ENCODE data around the gene SLC8A3. TPM values are rescaled to one million over a fixed set of nuclear protein-coding genes. Genes with fewer than 3 reads are reported as not detected.

The SLC8A3 gene
- total RNA-seq, 1 experiment from 2014 or later, result not detected

- BruUV-seq (replicated peaks), result no TSS peak
- no peak for ATAC-seq
- H3K36me3 ChIP-seq (ENCODE audit: control insufficient read depth in 1 of 2, insufficient read depth in 2 of 2, low read length in 2 of 2), result no peaks in the 10 kb centered on the region
- no peaks in the 10 kb centered on the region for H4K20me1 ChIP-seq (ENCODE audit: insufficient read depth)
- no peak overlapping the region for H2AFZ ChIP-seq (ENCODE audit: low read depth, low read length, poor library complexity, severe bottlenecking)
- no peaks in the 10 kb centered on the region for H3K4me1 ChIP-seq (ENCODE audit: control insufficient read depth in 1 of 2, insufficient read depth in 2 of 2, low read length in 2 of 2)
- no peaks in the 10 kb centered on the region for H3K9me3 ChIP-seq (ENCODE audit: control insufficient read depth in 1 of 2, insufficient read depth in 1 of 2, low read depth in 1 of 2, low read length in 2 of 2)
- no peak overlapping the region for H3K4me3 ChIP-seq (replicated peaks in 1 of 2; ENCODE audit: low read depth in 1 of 2, low read length in 2 of 2)
- CTCF ChIA-PET, result interaction anchor here (1.7 kb wide), 1 partner anchor 13 kb away, joined by 5 read pairs; no protein-coding TSS in a partner anchor
- no peaks in the 10 kb centered on the region for H3K9me2 ChIP-seq (ENCODE audit: insufficient read depth)
- intact Hi-C loops (cut with micrococcal nuclease), result no loop called here
- H3K9ac ChIP-seq (ENCODE audit: low read length), result no peak overlapping the region
- H3K27ac ChIP-seq (ENCODE audit: low read depth, low read length), result no peak overlapping the region
- H3K27me3 ChIP-seq (ENCODE audit: insufficient read depth, low read length), result peaks cover 71% of the 10 kb centered on the region
- RAD21 ChIA-PET (ENCODE audit: low non-redundant PET in 1 of 2, low total read pairs in 2 of 2, uncharacterized antibody in 2 of 2, unreplicated experiment in 2 of 2), result no interaction called here
- DNase-seq (ENCODE audit: low read depth, low spot score), result no peak
- POLR2A ChIA-PET, result no interaction called here
- no peaks in the 10 kb centered on the region for H3K79me2 ChIP-seq (ENCODE audit: insufficient read depth, low read length)
- no peak overlapping the region for H3K4me2 ChIP-seq (ENCODE audit: low read length)
- no peak for TF ChIP-seq EZH2phosphoT487 (IDR thresholded peaks at IDR 0.05; ENCODE audit: borderline replicate concordance)
- TF ChIP-seq ATF3 (IDR thresholded peaks at IDR 0.05), result no peak
- TF ChIP-seq CBX3 (IDR thresholded peaks at IDR 0.05; ENCODE audit: low read depth), result no peak
- TF ChIP-seq SRF (IDR thresholded peaks at IDR 0.05; ENCODE audit: low read depth), result no peak
- no peak for TF ChIP-seq JUND (IDR thresholded peaks at IDR 0.05)
- TF ChIP-seq MAX (IDR thresholded peaks at IDR 0.05), result no peak
- TF ChIP-seq CTCF (IDR thresholded peaks at IDR 0.05 in 2 of 3, conservative IDR thresholded peaks at IDR 0.05 in 1 of 3; ENCODE audit: borderline replicate concordance in 1 of 3, insufficient read depth in 1 of 3, low read depth in 2 of 3, low read length in 2 of 3), result no peak
- TF ChIP-seq ELF1 (IDR thresholded peaks at IDR 0.05; ENCODE audit: borderline replicate concordance, low read depth), result no peak
- TF ChIP-seq SP1 (IDR thresholded peaks at IDR 0.05; ENCODE audit: low read depth), result no peak
- no peak for TF ChIP-seq FOSL1 (IDR thresholded peaks at IDR 0.05; ENCODE audit: low read depth)
- no peak for TF ChIP-seq TCF7L2 (IDR thresholded peaks at IDR 0.05; ENCODE audit: borderline replicate concordance, extremely low read depth, insufficient read depth, insufficient read length)
- TF ChIP-seq POLR2A (IDR thresholded peaks at IDR 0.05; ENCODE audit: borderline replicate concordance, extremely low read depth, insufficient read depth, insufficient read length), result no peak
- TF ChIP-seq ZNF274 (IDR thresholded peaks at IDR 0.05; ENCODE audit: low read depth, low read length), result no peak
- no peak for TF ChIP-seq REST (IDR thresholded peaks at IDR 0.05; ENCODE audit: low read depth)
- no peak for TF ChIP-seq CEBPB (IDR thresholded peaks at IDR 0.05; ENCODE audit: low read depth)
Observed at GRCh38 chr14:70100071-70100470, 88.7 kb downstream of the SLC8A3 start.
